ENCODE data around the gene DLGAP4. TPM values are rescaled to one million over a fixed set of nuclear protein-coding genes. Genes with fewer than 3 reads are reported as not detected.

Gene DLGAP4
- total and polyA plus RNA-seq, 2 of the 13 experiments (the other 11 are each of a cell fraction or from before 2014, with no cell fraction given), result 15.2 to 26.7 TPM

DNA sequence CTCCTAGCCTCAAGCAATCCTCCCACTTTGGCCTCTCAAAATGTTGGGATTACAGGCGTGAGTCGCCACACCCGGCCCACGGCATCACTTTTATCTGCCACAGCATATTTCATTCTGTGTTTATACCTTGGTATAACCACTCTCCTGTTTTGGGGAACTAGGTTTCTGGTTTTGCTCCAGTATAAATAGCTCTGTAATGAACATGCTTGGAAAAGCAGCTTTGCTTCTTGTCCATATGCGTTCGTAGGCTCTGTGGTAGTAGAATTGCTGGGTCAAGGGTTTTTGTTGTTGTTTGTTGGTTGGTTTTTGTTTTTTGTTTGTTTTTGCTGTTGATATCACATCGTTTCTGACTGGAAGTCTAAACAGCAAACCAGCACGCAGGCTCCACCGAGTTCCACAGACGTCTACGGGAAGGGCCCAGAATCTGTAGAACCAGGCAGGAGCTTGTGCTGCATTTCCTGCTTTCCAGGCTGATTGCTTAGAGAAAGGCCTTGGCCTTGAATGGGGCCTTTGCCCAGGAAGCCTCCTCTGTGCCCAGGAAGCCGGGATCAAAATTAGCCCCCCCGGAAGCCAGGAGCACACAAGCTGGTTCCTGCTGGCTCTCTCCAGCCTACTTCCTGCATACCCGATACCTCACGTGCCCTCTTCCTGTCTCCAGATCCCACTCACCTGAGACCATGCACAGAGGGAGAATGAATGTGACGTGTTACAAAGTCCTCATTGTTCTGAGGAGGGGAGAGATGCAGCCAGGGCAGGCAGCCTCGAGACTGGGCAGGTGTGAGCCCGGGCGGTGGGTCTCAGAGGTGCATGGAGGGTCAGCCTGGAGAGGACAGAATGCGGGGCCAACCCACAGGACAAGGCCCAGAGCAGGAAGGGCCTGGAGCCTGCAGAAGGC lies 35.1 kb upstream of the DLGAP4 start (continued):
- TF ChIP-seq, protein P1, sequence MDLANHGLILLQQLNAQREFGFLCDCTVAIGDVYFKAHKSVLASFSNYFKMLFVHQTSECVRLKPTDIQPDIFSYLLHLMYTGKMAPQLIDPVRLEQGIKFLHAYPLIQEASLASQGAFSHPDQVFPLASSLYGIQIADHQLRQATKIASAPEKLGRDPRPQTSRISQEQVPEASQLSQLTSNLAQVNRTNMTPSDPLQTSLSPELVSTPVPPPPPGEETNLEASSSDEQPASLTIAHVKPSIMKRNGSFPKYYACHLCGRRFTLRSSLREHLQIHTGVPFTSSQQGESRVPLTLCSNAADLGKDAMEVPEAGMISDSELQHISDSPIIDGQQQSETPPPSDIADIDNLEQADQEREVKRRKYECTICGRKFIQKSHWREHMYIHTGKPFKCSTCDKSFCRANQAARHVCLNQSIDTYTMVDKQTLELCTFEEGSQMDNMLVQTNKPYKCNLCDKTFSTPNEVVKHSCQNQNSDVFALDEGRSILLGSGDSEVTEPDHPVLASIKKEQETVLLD (CRISPR knock-in tag; IDR thresholded peaks at IDR 0.05; ENCODE audit: low read depth), result peak; percentile 39; the same call in 1 of the 2 replicates
- TF ChIP-seq ATRX (CRISPR knock-in tag; IDR thresholded peaks at IDR 0.05; ENCODE audit: borderline replicate concordance) (no peak), ZNF607 (CRISPR knock-in tag; IDR thresholded peaks at IDR 0.05; ENCODE audit: borderline replicate concordance) (peak; percentile 59), CCAR2 (optimal IDR thresholded peaks at IDR 0.05; ENCODE audit: low read depth, low read length) (no peak), NFE2L1 (CRISPR knock-in tag; IDR thresholded peaks at IDR 0.05; ENCODE audit: borderline replicate concordance) (no peak), SNAPC2 (CRISPR knock-in tag; IDR thresholded peaks at IDR 0.05) (no peak), SMARCE1 (IDR thresholded peaks at IDR 0.05; ENCODE audit: borderline replicate concordance) (no peak), PLRG1 (conservative IDR thresholded peaks at IDR 0.05) (no peak), ZNF33B (CRISPR knock-in tag; IDR thresholded peaks at IDR 0.05) (no peak), PHF8 (CRISPR knock-in tag; IDR thresholded peaks at IDR 0.05) (peak; percentile 89), DR1 (CRISPR knock-in tag; IDR thresholded peaks at IDR 0.05) (no peak), ZNF354B (CRISPR knock-in tag; IDR thresholded peaks at IDR 0.05) (no peak)
- TF ChIP-seq, protein P2, sequence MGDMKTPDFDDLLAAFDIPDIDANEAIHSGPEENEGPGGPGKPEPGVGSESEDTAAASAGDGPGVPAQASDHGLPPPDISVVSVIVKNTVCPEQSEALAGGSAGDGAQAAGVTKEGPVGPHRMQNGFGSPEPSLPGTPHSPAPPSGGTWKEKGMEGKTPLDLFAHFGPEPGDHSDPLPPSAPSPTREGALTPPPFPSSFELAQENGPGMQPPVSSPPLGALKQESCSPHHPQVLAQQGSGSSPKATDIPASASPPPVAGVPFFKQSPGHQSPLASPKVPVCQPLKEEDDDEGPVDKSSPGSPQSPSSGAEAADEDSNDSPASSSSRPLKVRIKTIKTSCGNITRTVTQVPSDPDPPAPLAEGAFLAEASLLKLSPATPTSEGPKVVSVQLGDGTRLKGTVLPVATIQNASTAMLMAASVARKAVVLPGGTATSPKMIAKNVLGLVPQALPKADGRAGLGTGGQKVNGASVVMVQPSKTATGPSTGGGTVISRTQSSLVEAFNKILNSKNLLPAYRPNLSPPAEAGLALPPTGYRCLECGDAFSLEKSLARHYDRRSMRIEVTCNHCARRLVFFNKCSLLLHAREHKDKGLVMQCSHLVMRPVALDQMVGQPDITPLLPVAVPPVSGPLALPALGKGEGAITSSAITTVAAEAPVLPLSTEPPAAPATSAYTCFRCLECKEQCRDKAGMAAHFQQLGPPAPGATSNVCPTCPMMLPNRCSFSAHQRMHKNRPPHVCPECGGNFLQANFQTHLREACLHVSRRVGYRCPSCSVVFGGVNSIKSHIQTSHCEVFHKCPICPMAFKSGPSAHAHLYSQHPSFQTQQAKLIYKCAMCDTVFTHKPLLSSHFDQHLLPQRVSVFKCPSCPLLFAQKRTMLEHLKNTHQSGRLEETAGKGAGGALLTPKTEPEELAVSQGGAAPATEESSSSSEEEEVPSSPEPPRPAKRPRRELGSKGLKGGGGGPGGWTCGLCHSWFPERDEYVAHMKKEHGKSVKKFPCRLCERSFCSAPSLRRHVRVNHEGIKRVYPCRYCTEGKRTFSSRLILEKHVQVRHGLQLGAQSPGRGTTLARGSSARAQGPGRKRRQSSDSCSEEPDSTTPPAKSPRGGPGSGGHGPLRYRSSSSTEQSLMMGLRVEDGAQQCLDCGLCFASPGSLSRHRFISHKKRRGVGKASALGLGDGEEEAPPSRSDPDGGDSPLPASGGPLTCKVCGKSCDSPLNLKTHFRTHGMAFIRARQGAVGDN (CRISPR knock-in tag; IDR thresholded peaks at IDR 0.05), result peak; percentile 93
- TF ChIP-seq, protein P3, sequence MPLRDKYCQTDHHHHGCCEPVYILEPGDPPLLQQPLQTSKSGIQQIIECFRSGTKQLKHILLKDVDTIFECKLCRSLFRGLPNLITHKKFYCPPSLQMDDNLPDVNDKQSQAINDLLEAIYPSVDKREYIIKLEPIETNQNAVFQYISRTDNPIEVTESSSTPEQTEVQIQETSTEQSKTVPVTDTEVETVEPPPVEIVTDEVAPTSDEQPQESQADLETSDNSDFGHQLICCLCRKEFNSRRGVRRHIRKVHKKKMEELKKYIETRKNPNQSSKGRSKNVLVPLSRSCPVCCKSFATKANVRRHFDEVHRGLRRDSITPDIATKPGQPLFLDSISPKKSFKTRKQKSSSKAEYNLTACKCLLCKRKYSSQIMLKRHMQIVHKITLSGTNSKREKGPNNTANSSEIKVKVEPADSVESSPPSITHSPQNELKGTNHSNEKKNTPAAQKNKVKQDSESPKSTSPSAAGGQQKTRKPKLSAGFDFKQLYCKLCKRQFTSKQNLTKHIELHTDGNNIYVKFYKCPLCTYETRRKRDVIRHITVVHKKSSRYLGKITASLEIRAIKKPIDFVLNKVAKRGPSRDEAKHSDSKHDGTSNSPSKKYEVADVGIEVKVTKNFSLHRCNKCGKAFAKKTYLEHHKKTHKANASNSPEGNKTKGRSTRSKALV (CRISPR knock-in tag; IDR thresholded peaks at IDR 0.05), result no peak

All from HepG2 (cell line).